HG02943 (cell line): ENCODE results near the gene PCNT.
"Not testable (repeated sequence)": the region's sequence is repeated elsewhere in the genome, so short reads cannot be mapped to it uniquely, and the experiment has no call there.

Experiments used
- ATAC-seq: cut with Tn5 transposase; IDR thresholded peaks from one replicate; pipeline ENCODE4 v1.9.1; 2021; ENCODE audit warnings: mild to moderate bottlenecking, low read depth, moderate library complexity; ENCODE audit not compliant: unreplicated experiment

Gene PCNT

DNA sequence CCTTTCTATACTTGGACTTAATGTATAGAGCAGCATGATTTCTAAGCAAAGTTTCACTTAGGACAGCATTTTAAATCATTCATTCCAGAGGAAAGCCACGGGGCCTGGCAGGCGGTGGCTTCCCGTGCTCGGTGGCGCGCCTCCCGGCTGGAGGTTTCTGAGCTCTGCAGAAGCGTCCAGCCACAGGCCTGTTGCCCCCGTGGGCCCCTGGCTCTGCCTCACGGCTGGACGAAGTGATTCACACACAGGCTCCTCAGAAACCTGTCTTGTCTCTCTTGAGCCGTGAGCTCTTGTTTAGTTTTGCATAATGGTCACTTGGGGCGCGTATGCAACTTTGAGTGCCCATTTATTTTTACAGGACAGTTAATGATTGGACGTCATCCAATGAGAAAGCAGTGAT, 112.7 kb downstream of the PCNT start:
- no peak for ATAC-seq

DNA sequence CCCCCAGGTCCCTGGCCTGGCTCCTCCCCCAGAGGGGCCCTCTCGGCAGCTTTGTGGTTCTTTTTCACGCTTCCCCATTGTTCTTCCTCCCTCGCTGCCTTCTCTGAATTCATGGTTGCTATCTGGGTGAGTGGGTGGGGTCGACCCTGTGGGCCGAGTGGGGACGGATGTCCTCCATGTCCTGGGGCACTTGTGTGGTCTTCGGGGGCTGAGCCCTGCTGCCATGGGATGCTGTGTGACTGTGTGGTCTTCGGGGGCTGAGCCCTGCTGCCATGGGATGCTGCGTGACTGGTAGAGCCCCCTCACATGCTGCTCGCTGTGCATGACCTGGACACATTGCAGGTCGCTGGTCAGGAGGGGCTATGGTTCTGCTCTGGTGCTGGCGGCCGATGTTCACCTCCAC, 113.1 kb downstream of the PCNT start:
- no peak for ATAC-seq

DNA sequence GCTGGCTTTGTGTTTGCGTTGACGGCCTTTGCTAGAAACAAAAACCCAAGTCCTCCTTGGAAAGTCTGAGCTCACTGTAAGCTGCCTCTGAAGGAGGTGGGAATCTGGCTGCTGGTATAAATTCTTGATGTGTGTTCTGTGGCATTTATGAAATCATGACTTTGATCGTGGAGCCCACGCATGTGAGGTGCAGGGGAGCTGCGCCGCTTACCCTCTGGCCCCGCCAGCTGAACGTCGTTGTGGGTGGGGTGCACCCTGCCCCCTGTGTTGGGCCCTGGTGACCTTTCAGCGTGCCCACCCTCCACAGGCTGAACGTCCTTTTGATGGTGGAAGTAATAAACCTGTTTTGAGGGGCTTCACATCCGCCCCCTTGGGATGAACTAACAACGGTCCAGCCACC, 113.6 kb downstream of the PCNT start:
- no peak for ATAC-seq

DNA sequence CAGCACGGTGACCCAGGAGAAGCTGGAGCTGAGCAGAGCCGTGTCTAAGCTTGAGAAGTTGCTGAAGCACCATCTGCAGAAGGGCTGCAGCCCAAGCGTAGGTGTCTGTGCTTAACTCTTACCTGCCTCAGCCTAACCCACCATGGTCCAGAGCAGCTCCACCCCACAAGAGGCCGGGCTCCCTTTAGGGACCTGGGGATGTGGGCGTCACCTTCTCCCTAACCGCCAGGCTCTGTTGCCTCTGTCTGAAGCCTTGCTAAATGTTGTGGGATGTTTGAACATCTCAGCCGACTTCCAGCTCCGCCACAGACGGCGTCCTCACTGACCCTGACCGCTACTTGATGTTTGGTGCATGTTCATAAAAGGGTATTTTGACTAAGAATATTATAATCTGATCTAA, 114.3 kb downstream of the PCNT start:
- ATAC-seq, result no peak

- no peak for ATAC-seq
Measured at GRCh38 chr21:46439906-46440305, 116.0 kb downstream of the PCNT start.

- no peak for ATAC-seq
Measured at GRCh38 chr21:46441331-46441730, 117.4 kb downstream of the PCNT start.

DNA sequence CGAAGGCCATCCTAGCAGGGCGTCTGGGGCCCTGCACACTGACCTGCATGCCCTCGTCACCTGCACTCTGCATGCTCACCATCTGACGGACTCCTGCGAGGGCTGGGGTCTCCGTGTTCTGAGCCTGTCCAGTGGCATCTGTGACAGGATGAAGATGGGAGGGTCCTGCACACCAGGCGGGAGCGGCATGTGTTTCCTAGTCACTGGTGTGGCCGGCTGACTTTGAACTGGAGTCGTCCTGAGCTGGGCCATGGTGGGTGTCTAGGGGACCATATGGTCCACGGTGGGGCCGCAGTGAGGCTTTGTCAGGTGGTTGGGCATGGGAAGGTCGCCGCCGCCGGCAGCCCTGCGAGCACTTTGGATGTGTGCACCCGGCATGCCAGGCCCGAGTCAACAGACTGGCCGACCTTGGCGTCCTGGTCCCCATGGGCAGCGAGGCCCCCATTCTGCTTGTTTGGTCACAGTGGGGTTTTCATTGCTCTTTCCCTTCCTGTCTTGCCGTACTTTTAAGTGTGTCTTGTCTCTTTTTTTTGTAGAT, 118.1 kb downstream of the PCNT start:
- ATAC-seq, result no peak

- ATAC-seq, result no peak
Measured at GRCh38 chr21:46442938-46443337, 119.0 kb downstream of the PCNT start.

DNA sequence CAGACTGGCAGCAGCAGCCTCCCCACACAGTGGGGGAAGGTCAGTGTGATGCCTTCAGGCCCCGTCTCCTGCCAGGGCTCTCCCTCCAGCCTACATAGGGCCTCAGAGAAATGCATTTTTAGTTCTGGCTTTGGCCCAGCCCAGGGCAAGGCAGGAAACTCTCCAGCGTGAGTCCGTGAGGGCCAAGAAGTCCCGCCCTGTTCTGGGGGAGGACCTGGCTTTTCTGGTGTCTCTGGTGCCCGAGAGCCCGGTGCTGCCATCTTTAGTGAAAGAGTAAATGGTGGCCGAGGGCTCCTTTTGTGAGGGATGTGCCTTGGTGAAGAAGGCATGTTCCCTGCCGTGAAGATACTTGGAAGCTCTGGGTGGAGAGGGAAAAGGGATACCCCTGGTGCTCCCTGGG, 120.0 kb downstream of the PCNT start:
- no peak for ATAC-seq

- ATAC-seq, result no peak
Measured at GRCh38 chr21:46448108-46448507, 124.2 kb downstream of the PCNT start.

GRCh38 chr21:46448855-46449254, 124.9 kb downstream of the PCNT start:
- not testable (repeated sequence) for ATAC-seq

GRCh38 chr21:46452710-46453109, 128.8 kb downstream of the PCNT start:
- no peak for ATAC-seq

- no peak for ATAC-seq
Measured at GRCh38 chr21:46454142-46454541, 130.2 kb downstream of the PCNT start.

DNA sequence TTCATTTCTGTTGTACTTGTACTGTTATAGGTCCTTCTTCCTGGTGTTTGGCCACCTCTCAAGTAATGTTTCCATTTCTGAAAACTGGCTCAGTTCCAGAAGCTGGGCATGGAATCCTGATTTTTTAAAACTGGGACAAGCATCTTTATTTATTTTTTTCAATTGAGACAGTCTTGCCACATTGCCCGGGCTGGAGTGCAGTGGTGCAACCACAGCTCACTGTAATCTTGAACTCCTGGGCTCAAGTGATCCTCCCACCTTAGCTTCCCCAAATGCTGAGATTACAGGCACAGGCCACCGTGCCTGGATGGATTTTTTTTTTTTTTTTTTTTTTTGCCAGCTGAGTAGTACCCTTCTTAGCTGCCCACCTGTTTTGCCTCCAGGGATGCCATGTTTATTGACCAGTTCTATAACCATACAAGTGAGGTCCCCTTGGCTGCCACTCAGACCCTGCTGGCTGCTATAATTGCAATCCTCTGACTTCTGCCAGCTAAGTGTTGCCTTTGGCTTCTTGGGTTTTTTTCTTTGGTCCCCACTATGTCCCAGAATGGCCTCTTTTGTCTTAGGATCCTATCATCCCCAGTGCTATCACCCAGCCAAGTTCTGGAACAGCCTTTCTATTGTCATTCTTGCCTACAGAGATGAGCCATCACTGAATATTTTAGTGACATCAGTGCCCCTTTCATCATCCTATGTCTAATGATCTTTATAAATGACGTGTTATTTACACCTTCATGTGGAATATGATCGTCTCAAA, 130.9 kb downstream of the PCNT start:
- no peak for ATAC-seq

- ATAC-seq, result no peak
Measured at GRCh38 chr21:46455575-46456385, 131.8 kb downstream of the PCNT start.

DNA sequence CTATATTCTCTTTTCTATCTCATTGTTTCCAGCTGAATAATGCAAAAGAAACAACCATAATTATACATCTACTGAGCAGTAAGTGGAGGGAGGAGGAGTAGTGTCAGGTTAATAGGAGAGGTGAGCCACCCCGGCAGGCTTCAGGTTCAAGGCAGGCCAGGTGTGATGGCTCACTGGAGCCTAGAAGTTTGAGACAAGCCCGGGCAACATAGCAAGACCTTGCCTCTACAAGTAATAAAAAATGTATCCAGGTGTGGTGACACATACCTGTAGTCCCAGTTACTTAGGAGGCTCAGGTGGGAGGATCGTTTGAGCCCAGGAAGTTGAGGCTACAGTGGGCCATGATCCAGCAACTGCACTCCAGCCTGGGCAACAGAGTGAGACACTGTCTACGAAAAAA, 132.8 kb downstream of the PCNT start:
- no peak for ATAC-seq

DNA sequence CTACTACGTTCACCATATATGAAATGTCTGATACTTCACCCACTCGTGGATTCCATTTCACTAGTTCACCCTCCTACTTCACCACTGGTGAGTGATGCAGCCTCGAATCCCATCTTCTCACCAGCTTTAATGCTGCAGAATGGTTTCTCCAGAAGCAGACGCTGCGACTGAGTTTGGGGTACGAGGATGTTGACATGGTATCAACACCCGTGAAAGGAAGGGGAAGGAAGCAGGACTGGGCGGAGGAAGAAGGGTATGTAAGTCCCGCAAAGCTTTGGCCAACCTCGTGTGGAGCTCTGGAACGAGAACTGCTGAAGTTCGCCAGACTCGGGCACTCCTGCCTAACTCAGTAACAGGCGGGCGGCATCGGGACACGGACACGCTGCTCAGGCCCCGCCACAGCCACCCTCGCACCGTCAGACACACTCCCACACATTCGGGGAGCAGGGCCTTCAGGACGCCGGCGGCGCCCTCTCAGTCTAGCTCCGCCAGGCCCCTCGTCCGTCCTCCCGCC, 133.9 kb downstream of the PCNT start:
- peak; percentile 20 for ATAC-seq

GRCh38 chr21:46458315-46459023, 134.5 kb downstream of the PCNT start, which contains the start of gene DIP2A:
DIP2A (plus strand) TSS chr21:46458891; CDS start chr21:46459132, 241 bp downstream.
- peak; percentile 84 for ATAC-seq

- ATAC-seq, result no peak
Measured at GRCh38 chr21:46459024-46459355, 135.0 kb downstream of the PCNT start.

- ATAC-seq, result no peak
Measured at GRCh38 chr21:46459356-46460112, 135.6 kb downstream of the PCNT start.
